B cell (primary cell): Measurements from ENCODE around the gene NPBWR2.

ENCODE experiments used
- EZH2 ChIP-seq: IDR thresholded peaks from 2 replicates; pipeline ENCODE4 v1.6.1; 2012; ENCODE audit warnings: borderline replicate concordance, low read depth, mild to moderate bottlenecking, moderate library complexity, low read length; ENCODE audit not compliant: insufficient read depth, poor library complexity, severe bottlenecking
- TF ChIP-seq, protein P1 (sequence below): fragments of 200-600 bp; IDR thresholded peaks from one replicate; pipeline ENCODE4 v1.8.0; 2022; ENCODE audit warnings: antibody characterized with exemption, mild to moderate bottlenecking

DNA sequence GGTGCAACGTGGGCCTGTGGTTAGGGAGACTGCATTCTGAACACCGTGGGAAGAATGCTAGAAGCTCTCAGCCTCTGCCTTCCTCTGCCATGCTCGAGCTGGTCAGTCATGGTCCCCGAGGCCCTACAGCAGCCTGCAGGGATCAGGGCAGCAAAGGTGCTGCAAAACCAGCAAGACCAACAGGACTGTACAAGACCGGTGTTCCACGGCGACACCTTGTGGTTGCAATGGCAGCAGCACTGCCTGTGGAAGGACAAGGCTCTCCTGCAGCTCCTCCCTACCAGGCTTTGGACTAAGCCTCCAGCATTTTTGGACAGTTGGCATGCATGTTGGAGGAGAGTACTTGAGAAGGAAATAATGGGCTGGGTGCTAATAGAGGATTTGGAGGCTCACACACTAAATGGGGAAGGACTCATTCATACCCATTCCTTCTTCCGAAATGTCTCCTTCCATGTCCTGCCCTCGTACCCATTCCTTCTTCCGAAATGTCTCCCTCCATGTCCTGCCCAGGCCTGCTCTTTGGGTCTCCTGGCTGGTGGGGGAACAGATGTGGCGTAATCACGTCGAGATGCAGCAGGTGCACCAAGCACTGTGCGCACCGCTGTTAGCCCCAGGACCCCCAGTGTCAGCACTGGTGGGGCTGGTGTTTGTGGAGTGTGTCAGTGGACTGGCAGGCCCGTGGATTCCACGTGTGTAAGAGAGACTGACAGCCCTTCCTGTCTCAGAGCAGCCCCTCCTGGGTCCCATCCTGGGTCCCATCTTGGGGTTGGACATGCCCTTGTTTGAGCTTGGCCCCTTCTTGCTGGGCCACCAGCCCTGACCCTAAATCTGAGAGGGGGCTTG is 38.3 kb upstream of the NPBWR2 start:
- TF ChIP-seq EZH2: no peak
- TF ChIP-seq, protein P1, sequence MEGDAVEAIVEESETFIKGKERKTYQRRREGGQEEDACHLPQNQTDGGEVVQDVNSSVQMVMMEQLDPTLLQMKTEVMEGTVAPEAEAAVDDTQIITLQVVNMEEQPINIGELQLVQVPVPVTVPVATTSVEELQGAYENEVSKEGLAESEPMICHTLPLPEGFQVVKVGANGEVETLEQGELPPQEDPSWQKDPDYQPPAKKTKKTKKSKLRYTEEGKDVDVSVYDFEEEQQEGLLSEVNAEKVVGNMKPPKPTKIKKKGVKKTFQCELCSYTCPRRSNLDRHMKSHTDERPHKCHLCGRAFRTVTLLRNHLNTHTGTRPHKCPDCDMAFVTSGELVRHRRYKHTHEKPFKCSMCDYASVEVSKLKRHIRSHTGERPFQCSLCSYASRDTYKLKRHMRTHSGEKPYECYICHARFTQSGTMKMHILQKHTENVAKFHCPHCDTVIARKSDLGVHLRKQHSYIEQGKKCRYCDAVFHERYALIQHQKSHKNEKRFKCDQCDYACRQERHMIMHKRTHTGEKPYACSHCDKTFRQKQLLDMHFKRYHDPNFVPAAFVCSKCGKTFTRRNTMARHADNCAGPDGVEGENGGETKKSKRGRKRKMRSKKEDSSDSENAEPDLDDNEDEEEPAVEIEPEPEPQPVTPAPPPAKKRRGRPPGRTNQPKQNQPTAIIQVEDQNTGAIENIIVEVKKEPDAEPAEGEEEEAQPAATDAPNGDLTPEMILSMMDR: no peak
